K562 (cell line): ENCODE data around the gene FMN1. TPM values are rescaled to one million over a fixed set of nuclear protein-coding genes. Genes with fewer than 3 reads are reported as not detected.
A peak's percentile ranks its signal among the peaks of the same experiment; 100 is the strongest.

ENCODE experiments used
- ATAC-seq: fragments of 200-7000 bp; cut with Tn5 transposase; 3 replicates; pipeline ENCODE4 v1.9.1; 2020; ENCODE audit warnings: moderate library complexity
- BruUV-seq: library from RNA; stranded (reverse); fragments of 400-500 nt; replicated peaks from 2 replicates; lab custom pipeline; 2021; lab: Mats Ljungman, UMichigan
- CTCF ChIA-PET: fragments of 300-600 bp; formaldehyde crosslinking; extraction: SDS; loops from one replicate; lab custom pipeline; 2021; ENCODE audit warnings: low intra/inter-chr PET ratio; lab: Yijun Ruan, JAX
- POLR2A ChIA-PET: fragments of 300-600, 350-650 bp; sonication (Branson Sonifier 250); formaldehyde crosslinking; extraction: SDS; loops from one replicate; lab custom pipeline; 2021; ENCODE audit warnings: antibody characterized with exemption, inconsistent platforms; lab: Yijun Ruan, JAX
- DNase-seq, 4 experiments: peaks; one replicate each; pipeline versions ENCODE4 v3.0.0 to v3.0.0-alpha.2; 2011 to 2018; ENCODE audit warnings: low spot score in 3 of 4, mixed read lengths in 3 of 4; ENCODE audit errors: extremely low read depth in 1 of 4
- FAIRE-seq: peaks from 2 replicates; lab custom pipeline; 2011; peaks lifted over from hg19 to GRCh38; lab: Jason Lieb, UNC
- H2AFZ ChIP-seq: 2 replicates; pipeline ENCODE4 v1.6.0; 2011; ENCODE audit warnings: low read depth, low read length, control low read depth, inconsistent platforms
- H3K27ac ChIP-seq: fragments of 200-600 bp; 3 replicates; pipeline ENCODE4 v1.8.0; 2011; ENCODE audit warnings: low read depth, mild to moderate bottlenecking, control low read depth, inconsistent platforms, low read length, moderate library complexity, mixed read lengths; ENCODE audit errors: extremely low read depth
- H3K27me3 ChIP-seq, 2 experiments: fragments of 300-600 bp in 1 of 2; 2 replicates in 1 of 2; 3 replicates in 1 of 2; pipeline versions ENCODE4 v1.6.0 to v1.8.0; 2011; ENCODE audit warnings: inconsistent platforms in 2 of 2, low read length in 2 of 2, mild to moderate bottlenecking in 1 of 2, mixed read lengths in 1 of 2, moderate library complexity in 1 of 2; ENCODE audit not compliant: control insufficient read depth in 2 of 2, insufficient read depth in 2 of 2
- H3K36me3 ChIP-seq: fragments of 300-600 bp; 3 replicates; pipeline ENCODE4 v1.8.0; 2011; ENCODE audit warnings: mild to moderate bottlenecking, low read length, inconsistent platforms; ENCODE audit not compliant: control insufficient read depth, insufficient read depth
- H3K4me1 ChIP-seq, 2 experiments: fragments of 200-600 bp in 1 of 2; replicated peaks in 1 of 2; 2 replicates in 1 of 2; 3 replicates in 1 of 2; pipeline versions ENCODE4 v1.5.1 to v1.8.0; 2011; ENCODE audit warnings: inconsistent platforms in 2 of 2, low read length in 2 of 2, mild to moderate bottlenecking in 1 of 2, mixed read lengths in 1 of 2, moderate library complexity in 1 of 2; ENCODE audit not compliant: control insufficient read depth in 2 of 2, insufficient read depth in 2 of 2
- H3K4me2 ChIP-seq: 2 replicates; pipeline ENCODE4 v1.6.1; 2011; ENCODE audit warnings: low read length, control low read depth, inconsistent platforms, mixed read lengths; ENCODE audit not compliant: insufficient read depth
- H3K4me3 ChIP-seq: fragments of 200-600 bp; sonication (generic), shearing (Covaris generic); 2 replicates; pipeline ENCODE4 v1.5.1; 2016; ENCODE audit warnings: control low read depth, inconsistent platforms
- H3K79me2 ChIP-seq: fragments of 200-600 bp; 3 replicates; pipeline ENCODE4 v1.8.0; 2011; ENCODE audit warnings: low read length, inconsistent platforms; ENCODE audit not compliant: control insufficient read depth, insufficient read depth
- H3K9ac ChIP-seq, 2 experiments: 2 replicates each; pipeline versions ENCODE4 v1.6.0 to v1.6.1; 2011; ENCODE audit warnings: low read depth in 2 of 2, low read length in 2 of 2, control low read depth in 1 of 2, inconsistent platforms in 1 of 2, mild to moderate bottlenecking in 1 of 2, mixed read lengths in 1 of 2; ENCODE audit not compliant: insufficient read depth in 1 of 2
- H3K9me1 ChIP-seq: one replicate; pipeline ENCODE4 v1.6.0; 2011; ENCODE audit warnings: inconsistent platforms, mild to moderate bottlenecking, low read length, moderate library complexity; ENCODE audit not compliant: control insufficient read depth, insufficient read depth
- H3K9me3 ChIP-seq: replicated peaks from 2 replicates; pipeline ENCODE4 v1.5.1; 2011; ENCODE audit warnings: low read depth, low read length, inconsistent platforms; ENCODE audit not compliant: control insufficient read depth, insufficient read depth
- H4K20me1 ChIP-seq: replicated peaks from 2 replicates; pipeline ENCODE4 v1.6.1; 2011; ENCODE audit warnings: low read length, inconsistent platforms, mixed read lengths; ENCODE audit not compliant: control insufficient read depth, insufficient read depth
- CBX2 ChIP-seq: fragments of 200-600 bp; sonication (generic); IDR thresholded peaks from one replicate; pipeline ENCODE4 v1.6.1; 2012; ENCODE audit warnings: mild to moderate bottlenecking, low read length, inconsistent platforms; ENCODE audit not compliant: insufficient read depth, poor library complexity, severe bottlenecking
- DIDO1 ChIP-seq: fragments of 450-650 bp; IDR thresholded peaks from 2 replicates; pipeline ENCODE4 v1.6.1; 2016; ENCODE audit warnings: low read depth, missing biosample characterization, missing genetic modification characterization
- KAT8 ChIP-seq: fragments of 450-650 bp; IDR thresholded peaks from 2 replicates; pipeline ENCODE4 v1.6.1; 2016; ENCODE audit warnings: low read depth, mild to moderate bottlenecking
- NFIC ChIP-seq: fragments of 450-650 bp; IDR thresholded peaks from 2 replicates; pipeline ENCODE4 v1.6.1; 2017; ENCODE audit warnings: mild to moderate bottlenecking, inconsistent platforms
- WGBS: fragments of 100-300 bp; shearing (Covaris generic); methylation state at CpG from one replicate; pipeline ENCODE4 v1.1.6; 2016; ENCODE audit warnings: low coverage, mixed read lengths; ENCODE audit not compliant: insufficient coverage; ENCODE audit errors: missing lambda C conversion rate; 5-methylcytosine and 5-hydroxymethylcytosine counted together
- in situ Hi-C: fragments of 300-500 bp; cut with MboI; formaldehyde crosslinking; loops from 4 replicates; pipeline ENCODE4 v1.15.0; 2018; ENCODE audit warnings: inconsistent platforms, mixed read lengths
- intact Hi-C: fragments of 100-400 bp; cut with micrococcal nuclease; formaldehyde crosslinking; loops from 2 replicates; pipeline ENCODE4 v1.14.2; 2022
- polyA plus RNA-seq, 8 experiments: library from polyadenylated mRNA; depleted of rRNA in 4 of 8; stranded (reverse) in 5 of 8; unstranded in 3 of 8; fragments of >200 nt; fragmentation: Nextera tagmentation in 2 of 8; fragmentation: Illumina TruSeq in 1 of 8; extraction: Ambion mirVana in 2 of 8; extraction: Trizol in 1 of 8; gene quantifications; 2 replicates each; pipeline versions ENCODE4 v1.2.1 to v1.2.3, GENCODE V29; 2011 to 2014; ENCODE audit warnings: inconsistent platforms in 1 of 8, missing spikeins in 1 of 8
- total RNA-seq, 7 experiments: library from RNA; depleted of rRNA in 6 of 7; stranded (reverse); fragments of >200 nt in 6 of 7; fragmentation: Illumina TruSeq in 2 of 7; extraction: Trizol in 2 of 7; gene quantifications; 2 replicates each; pipeline versions ENCODE4 v1.2.1 to v1.2.3, GENCODE V29; 2011 to 2021; ENCODE audit warnings: low replicate concordance in 1 of 7

FMN1 gene
- total and polyA plus RNA-seq, 9 of the 15 experiments (the other 6 are each of a cell fraction or from before 2014, with no cell fraction given): 0.03 to 0.07 (median 0.04) TPM; not detected in 6

DNA sequence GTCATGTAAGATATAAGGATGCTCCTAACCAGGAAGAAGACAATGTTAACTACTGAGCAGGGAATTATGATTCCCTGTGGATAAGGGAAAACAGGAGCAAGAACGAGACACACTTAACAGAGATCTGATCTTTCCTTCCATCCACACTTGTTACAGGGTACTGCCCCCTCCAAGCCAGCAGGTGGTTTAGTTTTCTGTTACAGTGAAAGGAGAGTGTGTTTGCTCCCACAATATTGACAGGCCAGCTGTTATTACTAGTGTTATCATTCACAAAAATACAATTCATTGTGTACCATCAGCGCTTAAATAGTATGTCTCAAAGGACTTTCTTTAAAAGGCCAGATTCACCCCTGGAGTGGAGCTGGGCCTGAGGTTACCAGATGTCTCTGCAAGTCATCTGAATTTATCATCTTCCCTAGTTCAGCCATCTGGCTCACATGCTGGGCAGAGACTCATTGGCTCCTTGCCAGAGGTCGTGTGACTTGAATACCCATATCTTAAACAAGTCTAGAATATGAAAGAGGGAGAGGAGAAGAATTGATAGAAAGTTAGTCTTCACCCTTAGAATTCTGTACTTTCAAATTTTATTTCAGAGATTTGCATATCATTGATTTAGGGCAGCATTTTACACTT lies 16.8 kb upstream of the FMN1 start:
- DNase-seq (peak in 1 of 4 experiments; percentile 18), ATAC-seq (no peak), FAIRE-seq (no peak)
- H4K20me1 ChIP-seq: no peaks in the 10 kb centered on the region
- BruUV-seq: no TSS peak
- no peaks in the 10 kb centered on the region for H3K27me3 ChIP-seq
- H3K79me2 ChIP-seq: no peaks in the 10 kb centered on the region
- no peak overlapping the region for H2AFZ ChIP-seq
- peak; percentile 73 for TF ChIP-seq NFIC
- no peak for TF ChIP-seq DIDO1 (tag)
- no peaks in the 10 kb centered on the region for H3K4me1 ChIP-seq
- no peak overlapping the region for H3K4me3 ChIP-seq
- intact Hi-C loops: no loop called here
- no peak overlapping the region for H3K4me2 ChIP-seq
- ChIA-PET CTCF (no interaction called here), POLR2A (no interaction called here)
- H3K27ac ChIP-seq: no peak overlapping the region
- H3K9ac ChIP-seq: no peak overlapping the region
- H3K9me3 ChIP-seq: no peaks in the 10 kb centered on the region
- 6% methylated on average over 3 of the region's 3 CpGs for WGBS
- no peaks in the 10 kb centered on the region for H3K9me1 ChIP-seq
- H3K36me3 ChIP-seq: no peaks in the 10 kb centered on the region
- in situ Hi-C loops: no loop called here

DNA sequence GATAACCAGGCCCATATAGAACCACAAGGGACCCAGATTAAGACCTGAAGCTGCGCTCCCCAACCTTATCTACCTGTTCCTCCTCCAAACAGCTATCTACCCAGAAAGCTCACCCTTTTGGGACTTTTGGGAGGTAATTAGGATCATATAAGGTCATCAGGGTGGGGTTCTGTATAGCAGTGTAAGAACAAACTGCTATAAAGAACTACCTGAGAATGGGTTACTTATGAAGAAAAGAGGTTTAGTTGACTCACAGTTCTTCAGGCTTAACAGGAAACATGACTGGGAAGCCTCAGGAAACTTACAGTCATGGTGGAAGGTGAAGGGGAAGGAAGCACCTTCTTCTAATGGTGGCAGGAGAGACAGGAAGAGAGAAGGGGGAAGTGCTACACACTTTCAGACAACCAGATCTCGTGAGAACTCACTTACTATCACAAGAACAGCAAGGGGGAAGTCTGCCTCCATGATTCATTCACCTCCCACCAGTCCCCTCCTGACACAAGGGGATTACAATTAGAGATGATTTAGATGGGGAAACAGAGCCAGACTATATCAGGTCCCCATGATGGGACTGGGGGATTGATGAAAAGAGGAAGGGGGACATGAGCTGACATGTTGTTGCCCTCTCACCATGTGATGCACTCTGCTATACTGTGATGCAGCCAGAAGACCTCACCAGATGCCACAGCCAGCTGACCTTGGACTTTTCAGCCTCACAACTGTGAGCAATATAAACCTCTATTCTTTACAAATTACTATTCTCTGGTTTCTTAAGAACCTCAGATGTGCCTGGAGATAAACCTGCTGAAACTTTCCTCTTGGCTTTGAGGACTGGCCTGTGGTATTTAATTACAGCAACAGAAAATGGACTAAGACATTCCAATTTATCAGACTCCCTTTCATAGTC lies 15.3 kb upstream of the FMN1 start:
- H3K79me2 ChIP-seq: no peaks in the 10 kb centered on the region
- TF ChIP-seq CBX2 (no peak), KAT8 (no peak)
- TF ChIP-seq, all 486 proteins: peak for 0
- ChIA-PET CTCF (no interaction called here), POLR2A (no interaction called here)
- intact Hi-C loops (no loop called here), in situ Hi-C loops (no loop called here)
- 0% methylated on average over 1 of the region's 2 CpGs for WGBS
- H2AFZ ChIP-seq: no peak overlapping the region
- no peak overlapping the region for H3K4me3 ChIP-seq
- H3K36me3 ChIP-seq: no peaks in the 10 kb centered on the region
- no peak overlapping the region for H3K27ac ChIP-seq
- BruUV-seq: no TSS peak
- no peaks in the 10 kb centered on the region for H3K27me3 ChIP-seq
- no peak for FAIRE-seq
- H3K4me1 ChIP-seq: no peaks in the 10 kb centered on the region
- no peaks in the 10 kb centered on the region for H3K9me3 ChIP-seq
- H3K9ac ChIP-seq: no peak overlapping the region
- ATAC-seq: no peak
- no peaks in the 10 kb centered on the region for H4K20me1 ChIP-seq
- no peak for DNase-seq
- H3K9me1 ChIP-seq: no peaks in the 10 kb centered on the region
- H3K4me2 ChIP-seq: no peak overlapping the region
